SU-DHL-6 (cell line): ENCODE data around the gene ANXA5.

Experiments used
- CTCF ChIP-seq: fragments of 200-600 bp; sonication (generic); IDR thresholded peaks from one replicate; pipeline ENCODE4 v1.5.1; 2017; ENCODE audit warnings: antibody characterized with exemption, mild to moderate bottlenecking, low read length, moderate library complexity; ENCODE audit not compliant: insufficient read depth, poor library complexity, severe bottlenecking
- EZH2phosphoT487 ChIP-seq: fragments of 200-600 bp; sonication (generic), shearing (Covaris generic); conservative IDR thresholded peaks from 2 replicates; pipeline ENCODE4 v1.6.1; 2018; ENCODE audit warnings: mild to moderate bottlenecking, antibody characterized with exemption, low read length, moderate library complexity, mixed read lengths

DNA sequence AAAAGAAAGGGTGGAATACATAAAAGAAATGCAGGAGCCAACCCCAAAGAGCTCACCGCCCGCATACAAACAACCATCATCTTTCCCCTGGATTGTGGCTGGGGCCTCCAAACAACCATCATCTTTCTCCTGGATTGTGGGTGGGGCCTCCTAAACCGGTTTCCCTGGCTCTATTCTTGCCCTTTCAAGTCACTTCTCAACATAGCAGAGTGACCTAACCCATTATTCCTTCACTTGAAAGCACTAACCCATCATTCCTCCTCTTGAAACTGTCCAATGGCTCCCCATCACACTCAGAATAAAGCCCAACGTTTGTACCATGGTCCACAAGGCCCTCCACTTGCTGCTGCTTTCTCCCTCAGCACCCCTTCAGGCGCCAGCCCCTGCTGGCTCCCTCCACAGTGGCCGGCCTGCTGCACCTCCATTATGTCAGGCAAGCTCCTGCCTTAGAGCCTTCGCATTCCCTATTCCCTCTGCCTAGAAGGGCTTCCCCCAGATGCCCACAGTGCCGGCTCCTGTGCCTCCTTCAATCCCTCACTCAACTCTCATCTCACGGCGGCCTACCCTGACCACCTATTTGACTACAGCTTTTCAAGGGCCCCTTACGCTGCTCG lies 44.1 kb upstream of the ANXA5 start:
- TF ChIP-seq EZH2phosphoT487 (no peak), CTCF (no peak)
